NCI-H2196 (cell line): Measurements from ENCODE around the gene KDM4F.
"Not testable (repeated sequence)": the region's sequence is repeated elsewhere in the genome, so short reads cannot be mapped to it uniquely, and the experiment has no call there.

Source experiments
- DNase-seq: peaks from one replicate; lab custom pipeline; 2025; ENCODE audit not compliant: unreplicated experiment; lab: John Stamatoyannopoulos, UW

KDM4F gene

GRCh38 chr11:95049122-95049521 is at the start of gene KDM4F:
Gene KDM4F (plus strand): TSS chr11:95049422.
- DNase-seq: not testable (repeated sequence)

GRCh38 chr11:95003716-95004115 is 45.5 kb upstream of the KDM4F start:
- DNase-seq: no peak

- DNase-seq: no peak
Observed at GRCh38 chr11:95005642-95006041, 43.6 kb upstream of the KDM4F start.

GRCh38 chr11:95011376-95011775 is 37.8 kb upstream of the KDM4F start:
- no peak for DNase-seq

GRCh38 chr11:95014184-95014821 is 34.9 kb upstream of the KDM4F start:
- no peak for DNase-seq

GRCh38 chr11:95016139-95016538 is 33.1 kb upstream of the KDM4F start:
- DNase-seq: no peak

GRCh38 chr11:95021468-95021867 is 27.8 kb upstream of the KDM4F start:
- DNase-seq: not testable (repeated sequence)

GRCh38 chr11:95024958-95025357 is 24.3 kb upstream of the KDM4F start, which contains the start of gene KDM4E:
Gene KDM4E (plus strand): TSS chr11:95025258. CDS start chr11:95025558, 300 bp downstream.
- no peak for DNase-seq

GRCh38 chr11:95025594-95025993 is 23.6 kb upstream of the KDM4F start:
- not testable (repeated sequence) for DNase-seq

GRCh38 chr11:95028357-95028756 is 20.9 kb upstream of the KDM4F start:
- DNase-seq: no peak

GRCh38 chr11:95033051-95033450 is 16.2 kb upstream of the KDM4F start:
- no peak for DNase-seq

- peak; percentile 26 for DNase-seq
Observed at GRCh38 chr11:95035316-95035715, 13.9 kb upstream of the KDM4F start.

- not testable (repeated sequence) for DNase-seq
Observed at GRCh38 chr11:95037356-95038035, 11.7 kb upstream of the KDM4F start.

- DNase-seq: no peak
Observed at GRCh38 chr11:95042239-95042638, 7.0 kb upstream of the KDM4F start.

- no peak for DNase-seq
Observed at GRCh38 chr11:95042906-95043305, 6.3 kb upstream of the KDM4F start.

- DNase-seq: no peak
Observed at GRCh38 chr11:95044010-95044409, 5.2 kb upstream of the KDM4F start.

- no peak for DNase-seq
Observed at GRCh38 chr11:95045812-95046211, 3.4 kb upstream of the KDM4F start.

- no peak for DNase-seq
Observed at GRCh38 chr11:95050595-95051202, 1.5 kb downstream of the KDM4F start.

GRCh38 chr11:95054356-95054755 is 5.1 kb downstream of the KDM4F start:
- DNase-seq: no peak

- DNase-seq: no peak
Observed at GRCh38 chr11:95055283-95055897, 6.2 kb downstream of the KDM4F start.

GRCh38 chr11:95057959-95058358 is 8.7 kb downstream of the KDM4F start:
- DNase-seq: no peak

- no peak for DNase-seq
Observed at GRCh38 chr11:95058621-95059020, 9.4 kb downstream of the KDM4F start.
